Stimulated activated CD4-positive, alpha-beta T cell treated with anti-CD3 and anti-CD28 coated beads, TNF-alpha, amount 100 ng/mL, for 24 hours (primary cell): ENCODE measurements around the gene ANKRD23.
"Not testable (repeated sequence)": the region's sequence is repeated elsewhere in the genome, so short reads cannot be mapped to it uniquely, and the experiment has no call there.

Experiments used
- DNase-seq, 3 experiments: peaks; one replicate each; pipeline ENCODE4 v3.0.0-alpha.2; 2020; ENCODE audit warnings: low read depth in 3 of 3

ANKRD23 gene

GRCh38 chr2:96863575-96864342, 19.9 kb upstream of the ANKRD23 start:
- DNase-seq = no peak

GRCh38 chr2:96863056-96863455, 19.2 kb upstream of the ANKRD23 start:
- not testable (repeated sequence) for DNase-seq

- DNase-seq = no peak
These were observed 17.3 kb upstream of the ANKRD23 start for GRCh38 chr2:96861074-96861473.

- DNase-seq = peak in 1 of 3 experiments; percentile 59
These were observed 16.5 kb upstream of the ANKRD23 start for GRCh38 chr2:96860065-96861029.

- no peak for DNase-seq
These were observed 15.9 kb upstream of the ANKRD23 start for GRCh38 chr2:96859681-96860064.

- no peak for DNase-seq
These were observed 15.4 kb upstream of the ANKRD23 start for GRCh38 chr2:96859099-96859649.

GRCh38 chr2:96857667-96858372, 14.0 kb upstream of the ANKRD23 start, which contains the start of gene ANKRD39:
TSS of gene ANKRD39 (minus strand) at chr2:96858016. CDS start at chr2:96857987, 29 bp downstream.
- DNase-seq = peak; percentile 95 to 97 (median 95)

- DNase-seq = peak in 1 of 3 experiments; percentile 40
These were observed 13.2 kb upstream of the ANKRD23 start for GRCh38 chr2:96856776-96857666.

- no peak for DNase-seq
These were observed 9.5 kb upstream of the ANKRD23 start for GRCh38 chr2:96853321-96853720.

- DNase-seq = no peak
These were observed 8.8 kb upstream of the ANKRD23 start for GRCh38 chr2:96852667-96853066.

- DNase-seq = no peak
These were observed 4.4 kb upstream of the ANKRD23 start for GRCh38 chr2:96848264-96848663.

GRCh38 chr2:96847586-96847985, 3.8 kb upstream of the ANKRD23 start:
- no peak for DNase-seq

GRCh38 chr2:96846825-96847224, 3.0 kb upstream of the ANKRD23 start:
- DNase-seq = no peak

- no peak for DNase-seq
These were observed 586 bp upstream of the ANKRD23 start for GRCh38 chr2:96844405-96844808.

GRCh38 chr2:96842600-96842999, 1.2 kb downstream of the ANKRD23 start:
- DNase-seq = no peak

- DNase-seq = no peak
These were observed 1.9 kb downstream of the ANKRD23 start for GRCh38 chr2:96841701-96842495.

- DNase-seq = no peak
These were observed 3.7 kb downstream of the ANKRD23 start for GRCh38 chr2:96839875-96840850.

- peak; percentile 51 to 87 (median 57) for DNase-seq
These were observed 4.4 kb downstream of the ANKRD23 start for GRCh38 chr2:96839293-96839874.
